HEK293 (cell line): ENCODE data around the gene DNHD1.

Source experiments
- CTCF ChIA-PET: fragments of 350-600 bp; formaldehyde crosslinking; extraction: SDS; loops from one replicate; lab custom pipeline; 2021; ENCODE audit warnings: antibody characterized with exemption; lab: Yijun Ruan, JAX
- POLR2A ChIA-PET: fragments of 300-600 bp; formaldehyde crosslinking; extraction: SDS; loops from one replicate; lab custom pipeline; 2020; ENCODE audit warnings: antibody characterized with exemption, inconsistent platforms; lab: Yijun Ruan, JAX
- H3K27ac ChIP-seq: fragments of 200-500 bp; sonication (Bioruptor generic); 2 replicates; pipeline ENCODE4 v1.5.1; 2014; ENCODE audit warnings: low read depth, low read length, control low read depth, inconsistent platforms; ENCODE audit errors: extremely low read depth
- H3K36me3 ChIP-seq, 2 experiments: fragments of 200-500 bp in 1 of 2; sonication (Bioruptor generic) in 1 of 2; 1 replicate in 1 of 2; 2 replicates in 1 of 2; pipeline ENCODE4 v1.5.1; 2014 to 2017; ENCODE audit warnings: inconsistent platforms in 2 of 2, low read length in 2 of 2; ENCODE audit not compliant: control insufficient read depth in 2 of 2, insufficient read depth in 1 of 2
- H3K4me1 ChIP-seq: fragments of 200-500 bp; sonication (Bioruptor generic); 2 replicates; pipeline ENCODE4 v1.5.1; 2014; ENCODE audit warnings: mild to moderate bottlenecking, low read length, inconsistent platforms; ENCODE audit not compliant: control insufficient read depth, insufficient read depth
- H3K4me3 ChIP-seq: 2 replicates; pipeline ENCODE4 v1.5.1; 2011; ENCODE audit warnings: low read depth, mild to moderate bottlenecking, control low read depth, low read length, moderate library complexity
- H3K9me3 ChIP-seq: fragments of 200-500 bp; sonication (Bioruptor generic); 2 replicates; pipeline ENCODE4 v1.5.1; 2014; ENCODE audit warnings: low read depth, low read length, inconsistent platforms; ENCODE audit not compliant: control insufficient read depth, insufficient read depth
- HOXC10 ChIP-seq: sonication (generic); formaldehyde crosslinking; IDR thresholded peaks from 2 replicates; pipeline ENCODE4 v1.8.1; 2023; ENCODE audit warnings: mild to moderate bottlenecking, missing genetic modification reagents
- HOXD13 ChIP-seq: sonication (generic); formaldehyde crosslinking; IDR thresholded peaks from 2 replicates; pipeline ENCODE4 v1.8.0; 2022; ENCODE audit warnings: missing genetic modification reagents, borderline replicate concordance
- KLF8 ChIP-seq: fragments of 450-650 bp; formaldehyde crosslinking; IDR thresholded peaks from 2 replicates; pipeline ENCODE4 v1.5.1; 2016; ENCODE audit warnings: missing biosample characterization, missing genetic modification characterization
- PRDM1 ChIP-seq: fragments of 450-650 bp; formaldehyde crosslinking; IDR thresholded peaks from 2 replicates; pipeline ENCODE4; 2016; ENCODE audit warnings: missing biosample characterization, missing genetic modification characterization
- SALL2 ChIP-seq: fragments of 450-650 bp; formaldehyde crosslinking; IDR thresholded peaks from 2 replicates; pipeline ENCODE4 v1.5.0; 2017; ENCODE audit warnings: missing biosample characterization, mild to moderate bottlenecking, missing genetic modification characterization, borderline replicate concordance
- ZBTB6 ChIP-seq: fragments of 450-650 bp; formaldehyde crosslinking; IDR thresholded peaks from 2 replicates; pipeline ENCODE4 v1.5.1; 2017; ENCODE audit warnings: missing biosample characterization, missing genetic modification characterization
- ZNF16 ChIP-seq: fragments of 450-650 bp; formaldehyde crosslinking; IDR thresholded peaks from 2 replicates; pipeline ENCODE4 v1.5.1; 2016; ENCODE audit warnings: low read depth, missing biosample characterization, missing genetic modification characterization
- ZNF169 ChIP-seq: fragments of 450-650 bp; formaldehyde crosslinking; IDR thresholded peaks from 2 replicates; pipeline ENCODE4 v1.5.1; 2016; ENCODE audit warnings: missing biosample characterization, missing genetic modification characterization
- ZNF175 ChIP-seq: fragments of 450-650 bp; formaldehyde crosslinking; IDR thresholded peaks from 2 replicates; pipeline ENCODE4 v1.5.1; 2016; ENCODE audit warnings: missing biosample characterization, missing genetic modification characterization
- ZNF184 ChIP-seq: fragments of 450-650 bp; IDR thresholded peaks from 2 replicates; pipeline ENCODE4 v1.5.1; 2018; ENCODE audit warnings: missing biosample characterization, mild to moderate bottlenecking, missing genetic modification characterization
- ZNF292 ChIP-seq: fragments of 450-650 bp; formaldehyde crosslinking; IDR thresholded peaks from 2 replicates; pipeline ENCODE4 v1.5.1; 2016; ENCODE audit warnings: low read depth, missing biosample characterization, missing genetic modification characterization, borderline replicate concordance
- ZNF423 ChIP-seq: fragments of 450-650 bp; formaldehyde crosslinking; IDR thresholded peaks from 2 replicates; pipeline ENCODE4 v1.5.1; 2016; ENCODE audit warnings: missing biosample characterization, missing genetic modification characterization
- ZNF530 ChIP-seq: fragments of 450-650 bp; formaldehyde crosslinking; IDR thresholded peaks from 2 replicates; pipeline ENCODE4 v1.5.1; 2016; ENCODE audit warnings: low read depth, missing biosample characterization, missing genetic modification characterization
- ZNF580 ChIP-seq: fragments of 450-650 bp; formaldehyde crosslinking; IDR thresholded peaks from 2 replicates; pipeline ENCODE4 v1.5.1; 2016; ENCODE audit warnings: missing biosample characterization, missing genetic modification characterization
- ZNF768 ChIP-seq: fragments of 450-650 bp; formaldehyde crosslinking; IDR thresholded peaks from 2 replicates; pipeline ENCODE4 v1.5.1; 2018; ENCODE audit warnings: missing biosample characterization, mild to moderate bottlenecking, missing genetic modification characterization
- ZNF785 ChIP-seq: fragments of 450-650 bp; formaldehyde crosslinking; IDR thresholded peaks from 2 replicates; pipeline ENCODE4 v1.5.1; 2016; ENCODE audit warnings: missing biosample characterization, missing genetic modification characterization
- ZSCAN30 ChIP-seq: fragments of 450-650 bp; IDR thresholded peaks from 2 replicates; pipeline ENCODE4 v1.5.1; 2018; ENCODE audit warnings: missing biosample characterization, mild to moderate bottlenecking, missing genetic modification characterization, moderate library complexity
- TF ChIP-seq, protein P1 (sequence below): fragments of 450-650 bp; formaldehyde crosslinking; IDR thresholded peaks from 2 replicates; pipeline ENCODE4 v1.5.1; 2016; ENCODE audit warnings: missing biosample characterization, missing genetic modification characterization
- TF ChIP-seq, protein P2 (sequence below): sonication (generic); formaldehyde crosslinking; IDR thresholded peaks from 2 replicates; pipeline ENCODE4 v1.8.1; 2022; ENCODE audit warnings: mild to moderate bottlenecking, moderate library complexity, missing genetic modification reagents

Gene DNHD1

DNA sequence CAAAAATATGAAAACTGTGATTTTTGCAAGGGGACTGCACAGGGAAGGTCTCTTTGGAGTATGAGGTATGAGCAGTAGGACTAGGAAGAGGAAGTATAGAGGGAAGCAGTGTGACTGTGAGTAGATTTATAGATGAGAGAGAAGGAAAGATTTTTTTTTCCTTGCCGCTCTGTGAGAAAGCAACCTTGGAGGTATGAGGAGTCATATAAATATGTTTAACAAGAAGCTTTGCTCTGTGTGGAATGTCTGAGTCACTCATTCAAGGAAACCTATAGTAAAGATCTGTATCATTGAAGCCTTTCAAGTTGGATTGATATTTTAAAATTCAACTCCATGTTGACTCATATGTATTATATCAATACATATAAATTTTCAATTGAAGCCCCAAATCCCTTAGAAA is 26.2 kb downstream of the DNHD1 start (continued):
- no peak for TF ChIP-seq ZNF530 (tag by site-specific recombination)

- Histone ChIP-seq H3K9me3 (no peaks in the 10 kb centered on the region), H3K4me1 (no peaks in the 10 kb centered on the region), H3K4me3 (no peak overlapping the region), H3K27ac (no peak overlapping the region), H3K36me3 (peaks cover 0 to 17% of the 10 kb centered on the region in 2 experiments; a peak in 1 of 3 replicates)
- POLR2A ChIA-PET, result no interaction called here
- TF ChIP-seq, protein P1, sequence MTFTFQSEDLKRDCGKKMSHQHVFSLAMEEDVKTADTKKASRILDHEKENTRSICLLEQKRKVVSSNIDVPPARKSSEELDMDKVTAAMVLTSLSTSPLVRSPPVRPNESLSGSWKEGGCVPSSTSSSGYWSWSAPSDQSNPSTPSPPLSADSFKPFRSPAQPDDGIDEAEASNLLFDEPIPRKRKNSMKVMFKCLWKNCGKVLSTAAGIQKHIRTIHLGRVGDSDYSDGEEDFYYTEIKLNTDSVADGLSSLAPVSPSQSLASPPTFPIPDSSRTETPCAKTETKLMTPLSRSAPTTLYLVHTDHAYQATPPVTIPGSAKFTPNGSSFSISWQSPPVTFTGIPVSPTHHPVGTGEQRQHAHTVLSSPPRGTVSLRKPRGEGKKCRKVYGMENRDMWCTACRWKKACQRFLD (tag by site-specific recombination), result no peak
- TF ChIP-seq SALL2, result no peak
- TF ChIP-seq ZNF184 (tag by site-specific recombination), result no peak
- no peak for TF ChIP-seq ZNF580 (tag by site-specific recombination)
- TF ChIP-seq ZNF292 (tag by site-specific recombination), result no peak
- no peak for TF ChIP-seq HOXD13 (CRISPR knock-in tag)
- TF ChIP-seq ZNF423 (tag by site-specific recombination), result no peak
- TF ChIP-seq ZNF169, result no peak
- TF ChIP-seq ZNF785 (tag by site-specific recombination), result no peak
- no peak for TF ChIP-seq ZNF16 (tag by site-specific recombination)
- no peak for TF ChIP-seq ZNF768 (tag by site-specific recombination)
- TF ChIP-seq PRDM1 (tag by site-specific recombination), result no peak
- TF ChIP-seq HOXC10 (CRISPR knock-in tag), result no peak
- no peak for TF ChIP-seq ZSCAN30
- CTCF ChIA-PET, result interaction anchor here (0.7 to 1.1 kb wide), 3 partner anchors 87 to 156 kb away, joined by 3 to 6 read pairs (median 4); partner anchors contain the start of gene MRPL17
Measured at GRCh38 chr11:6526411-6527135, 29.5 kb downstream of the DNHD1 start.

DNA sequence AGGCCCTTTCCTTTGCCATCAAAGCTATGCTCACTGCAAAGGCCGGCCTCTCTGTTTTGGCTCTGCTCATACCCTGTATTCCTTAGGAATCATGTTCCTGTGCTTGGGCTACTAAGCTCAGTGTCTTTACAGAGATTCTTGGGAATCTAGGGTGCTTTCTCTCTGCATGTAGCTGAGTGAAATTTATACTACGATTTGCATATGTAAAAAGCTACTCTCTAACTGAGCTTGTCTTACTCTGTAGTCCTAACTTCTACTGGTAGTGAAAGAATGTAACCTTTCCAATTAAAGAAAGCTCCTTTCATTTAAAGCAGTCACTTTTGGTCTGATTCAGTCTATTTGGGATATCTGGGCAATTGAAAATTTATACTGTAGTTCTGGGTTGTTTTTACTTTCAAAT is 32.2 kb downstream of the DNHD1 start:
- Histone ChIP-seq H3K36me3 (peaks cover 0 to 34% of the 10 kb centered on the region in 2 experiments; a peak in 1 of 3 replicates), H3K27ac (no peak overlapping the region), H3K4me3 (no peak overlapping the region), H3K9me3 (no peaks in the 10 kb centered on the region), H3K4me1 (no peaks in the 10 kb centered on the region)
- TF ChIP-seq HOXC10 (CRISPR knock-in tag) (no peak), PRDM1 (tag by site-specific recombination) (0 out of 2 replicates have a peak, but pooled peaks have one; percentile 11), ZBTB6 (tag by site-specific recombination) (no peak), KLF8 (tag by site-specific recombination) (no peak), ZNF175 (tag by site-specific recombination) (no peak), ZNF785 (tag by site-specific recombination) (no peak)
- TF ChIP-seq, protein P2, sequence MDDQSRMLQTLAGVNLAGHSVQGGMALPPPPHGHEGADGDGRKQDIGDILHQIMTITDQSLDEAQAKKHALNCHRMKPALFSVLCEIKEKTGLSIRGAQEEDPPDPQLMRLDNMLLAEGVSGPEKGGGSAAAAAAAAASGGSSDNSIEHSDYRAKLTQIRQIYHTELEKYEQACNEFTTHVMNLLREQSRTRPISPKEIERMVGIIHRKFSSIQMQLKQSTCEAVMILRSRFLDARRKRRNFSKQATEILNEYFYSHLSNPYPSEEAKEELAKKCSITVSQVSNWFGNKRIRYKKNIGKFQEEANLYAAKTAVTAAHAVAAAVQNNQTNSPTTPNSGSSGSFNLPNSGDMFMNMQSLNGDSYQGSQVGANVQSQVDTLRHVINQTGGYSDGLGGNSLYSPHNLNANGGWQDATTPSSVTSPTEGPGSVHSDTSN (CRISPR knock-in tag), result no peak
- ChIA-PET CTCF (interaction anchor here (0.6 to 5.3 kb wide), 6 partner anchors 83 to 854 kb away, joined by 3 to 44 read pairs (median 18); partner anchors contain the start of gene MRPL17), POLR2A (no interaction called here)
